ENCODE results near the gene SMIM1. TPM values are rescaled to one million over a fixed set of nuclear protein-coding genes. Genes with fewer than 3 reads are reported as not detected.
A peak's percentile ranks its signal among the peaks of the same experiment; 100 is the strongest.
"Not testable (repeated sequence)": the region's sequence is repeated elsewhere in the genome, so short reads cannot be mapped to it uniquely, and the experiment has no call there.

Gene SMIM1
- total RNA-seq, 1 donor from 2014 or later: 0.72 TPM

GRCh38 chr1:3805038-3805437 lies 32.5 kb downstream of the SMIM1 start:
- no peak overlapping the region for H3K27ac Mint-ChIP-seq (ENCODE audit: unreplicated experiment)
- peaks cover 15% of the 10 kb centered on the region for H3K27me3 Mint-ChIP-seq (ENCODE audit: low read depth)
- H3K36me3 Mint-ChIP-seq (ENCODE audit: low read depth): no peaks in the 10 kb centered on the region
- TF ChIP-seq CTCF (IDR thresholded peaks at IDR 0.05): no peak
- H3K4me1 Mint-ChIP-seq (ENCODE audit: low read depth): peaks cover 2% of the 10 kb centered on the region
- no peak overlapping the region for H3K4me3 Mint-ChIP-seq (ENCODE audit: unreplicated experiment)
- H3K9me3 Mint-ChIP-seq (ENCODE audit: low read depth): no peaks in the 10 kb centered on the region
- DNase-seq (ENCODE audit: low spot score): no peak

GRCh38 chr1:3807769-3808168 lies 35.2 kb downstream of the SMIM1 start:
- H3K9me3 Mint-ChIP-seq (ENCODE audit: low read depth): no peaks in the 10 kb centered on the region

GRCh38 chr1:3809680-3810079 lies 37.1 kb downstream of the SMIM1 start:
- H3K9me3 Mint-ChIP-seq (ENCODE audit: low read depth): no peaks in the 10 kb centered on the region
- peaks cover 3% of the 10 kb centered on the region for H3K27me3 Mint-ChIP-seq (ENCODE audit: low read depth)
- no peak for DNase-seq (ENCODE audit: low spot score)
- H3K4me1 Mint-ChIP-seq (ENCODE audit: low read depth): peaks cover 7% of the 10 kb centered on the region
- peaks cover 6% of the 10 kb centered on the region for H3K36me3 Mint-ChIP-seq (ENCODE audit: low read depth)
- H3K27ac Mint-ChIP-seq (ENCODE audit: unreplicated experiment): no peak overlapping the region
- H3K4me3 Mint-ChIP-seq (ENCODE audit: unreplicated experiment): no peak overlapping the region
- TF ChIP-seq CTCF (IDR thresholded peaks at IDR 0.05): no peak

More at GRCh38 chr1:3807769-3808168, 35.2 kb downstream of the SMIM1 start:
- H3K27me3 Mint-ChIP-seq (ENCODE audit: low read depth): peaks cover 12% of the 10 kb centered on the region
- no peak overlapping the region for H3K27ac Mint-ChIP-seq (ENCODE audit: unreplicated experiment)
- H3K36me3 Mint-ChIP-seq (ENCODE audit: low read depth): no peaks in the 10 kb centered on the region
- no peak for TF ChIP-seq CTCF (IDR thresholded peaks at IDR 0.05)
- peak; percentile 33 for DNase-seq (ENCODE audit: low spot score)
- H3K4me3 Mint-ChIP-seq (ENCODE audit: unreplicated experiment): no peak overlapping the region
- peaks cover 7% of the 10 kb centered on the region for H3K4me1 Mint-ChIP-seq (ENCODE audit: low read depth)

GRCh38 chr1:3810149-3810761 lies 37.7 kb downstream of the SMIM1 start:
- peak; percentile 9 for DNase-seq (ENCODE audit: low spot score)
- H3K4me1 Mint-ChIP-seq (ENCODE audit: low read depth); H3K9me3 Mint-ChIP-seq (ENCODE audit: low read depth); H3K27ac Mint-ChIP-seq (ENCODE audit: unreplicated experiment); H3K4me3 Mint-ChIP-seq (ENCODE audit: unreplicated experiment); H3K27me3 Mint-ChIP-seq (ENCODE audit: low read depth): not testable (repeated sequence)
- peaks cover 11% of the 10 kb centered on the region for H3K36me3 Mint-ChIP-seq (ENCODE audit: low read depth)

- H3K27ac Mint-ChIP-seq (ENCODE audit: unreplicated experiment): no peak overlapping the region
- no peak overlapping the region for H3K4me3 Mint-ChIP-seq (ENCODE audit: unreplicated experiment)
- no peaks in the 10 kb centered on the region for H3K27me3 Mint-ChIP-seq (ENCODE audit: low read depth)
- H3K36me3 Mint-ChIP-seq (ENCODE audit: low read depth): peaks cover 11% of the 10 kb centered on the region
- DNase-seq (ENCODE audit: low spot score): no peak
- H3K9me3 Mint-ChIP-seq (ENCODE audit: low read depth): no peaks in the 10 kb centered on the region
- TF ChIP-seq CTCF (IDR thresholded peaks at IDR 0.05): no peak
- peaks cover 7% of the 10 kb centered on the region for H3K4me1 Mint-ChIP-seq (ENCODE audit: low read depth)
Measured at GRCh38 chr1:3811595-3811911, 39.0 kb downstream of the SMIM1 start.

GRCh38 chr1:3814065-3814464 lies 41.5 kb downstream of the SMIM1 start:
- TF ChIP-seq CTCF (IDR thresholded peaks at IDR 0.05): no peak
- Mint-ChIP-seq H3K27me3 (ENCODE audit: low read depth) (no peaks in the 10 kb centered on the region), H3K4me3 (ENCODE audit: unreplicated experiment) (no peak overlapping the region), H3K36me3 (ENCODE audit: low read depth) (peaks cover 16% of the 10 kb centered on the region), H3K9me3 (ENCODE audit: low read depth) (no peaks in the 10 kb centered on the region), H3K4me1 (ENCODE audit: low read depth) (peaks cover 8% of the 10 kb centered on the region), H3K27ac (ENCODE audit: unreplicated experiment) (no peak overlapping the region)
- peak; percentile 39 for DNase-seq (ENCODE audit: low spot score)
